Breast epithelium (tissue), 3 donors: ENCODE measurements around the gene MTREX.

ENCODE experiments used
- CTCF ChIP-seq, 3 donors: fragments of 450-650 bp; IDR thresholded peaks; one replicate each; pipeline ENCODE4 v1.5.1; 2016 to 2017; ENCODE audit warnings: antibody characterized with exemption in 3 of 3, mild to moderate bottlenecking in 3 of 3, moderate library complexity in 3 of 3
- POLR2AphosphoS5 ChIP-seq, 3 donors: sonication (generic); formaldehyde crosslinking; IDR thresholded peaks; one replicate each; pipeline ENCODE4 v1.6.1; 2017; ENCODE audit warnings: antibody characterized with exemption in 3 of 3

DNA sequence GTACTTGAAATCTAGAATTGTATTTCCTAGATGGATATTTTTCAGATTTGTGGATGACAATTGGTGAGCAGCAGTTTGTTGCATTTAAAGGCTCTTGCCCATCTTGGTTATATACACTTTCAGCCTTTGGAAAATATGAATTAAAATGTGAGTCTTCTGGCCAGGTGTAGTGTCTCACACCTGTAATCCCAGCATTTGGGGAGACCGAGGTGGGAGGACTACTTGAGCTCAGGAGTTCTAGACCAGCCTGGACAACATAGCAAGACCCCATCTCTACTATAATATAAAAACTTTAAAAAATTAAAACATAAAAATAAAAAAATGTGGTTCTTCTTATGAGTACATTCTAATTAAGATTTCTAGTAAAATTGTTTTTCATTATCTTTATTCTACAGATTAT is 102.0 kb downstream of the MTREX start:
- TF ChIP-seq CTCF (IDR thresholded peaks at IDR 0.05) = no peak
- TF ChIP-seq POLR2AphosphoS5 (IDR thresholded peaks at IDR 0.05) = no peak
